Measurements from ENCODE around the gene SFTA2.
"Not testable (repeated sequence)": the region's sequence is repeated elsewhere in the genome, so short reads cannot be mapped to it uniquely, and the experiment has no call there.

SFTA2 gene

GRCh38 chr6:30914076-30914853 lies 17.7 kb downstream of the SFTA2 start, which contains the start of gene VARS2:
Gene VARS2, plus strand, starts transcription at chr6:30914238. Its CDS starts 599 bp downstream, at chr6:30914837.
- H2AFZ ChIP-seq (ENCODE audit: low read length, unreplicated experiment), result peak within 1 kb of the TSS; percentile 95
- no peaks in the 10 kb centered on the region for H3K27me3 ChIP-seq (ENCODE audit: insufficient read depth, low read length)
- peak within 1 kb of the TSS; percentile 52 for H3K27ac ChIP-seq (ENCODE audit: low read depth, low read length)
- peak within 1 kb of the TSS; percentile 71 for H3K4me3 ChIP-seq (ENCODE audit: low read depth, low read length)
- no peaks in the 10 kb centered on the region; the same call in 1 of the 2 replicates for H3K36me3 ChIP-seq (ENCODE audit: insufficient read depth, low read length)
- peaks cover 23% of the 10 kb centered on the region for H3K4me1 ChIP-seq (ENCODE audit: control insufficient read depth, insufficient read depth, low read length, unreplicated experiment)
- H3K79me2 ChIP-seq (ENCODE audit: control insufficient read depth, insufficient read depth, low read length, unreplicated experiment), result peaks cover 5% of the 10 kb centered on the region

GRCh38 chr6:30913721-30914075 lies 18.3 kb downstream of the SFTA2 start:
- Histone ChIP-seq H3K4me3 (ENCODE audit: low read depth, low read length) (peak overlapping the region; percentile 71), H3K79me2 (ENCODE audit: control insufficient read depth, insufficient read depth, low read length, unreplicated experiment) (peaks cover 10% of the 10 kb centered on the region), H3K27ac (ENCODE audit: low read depth, low read length) (no peak overlapping the region), H2AFZ (ENCODE audit: low read length, unreplicated experiment) (peak overlapping the region; percentile 16), H3K36me3 (ENCODE audit: insufficient read depth, low read length) (no peaks in the 10 kb centered on the region; the same call in 1 of the 2 replicates), H3K27me3 (ENCODE audit: insufficient read depth, low read length) (no peaks in the 10 kb centered on the region), H3K4me1 (ENCODE audit: control insufficient read depth, insufficient read depth, low read length, unreplicated experiment) (peaks cover 29% of the 10 kb centered on the region)

GRCh38 chr6:30912746-30913520 lies 19.0 kb downstream of the SFTA2 start:
- no peak overlapping the region for H2AFZ ChIP-seq (ENCODE audit: low read length, unreplicated experiment)

GRCh38 chr6:30910473-30910872 lies 21.5 kb downstream of the SFTA2 start:
- not testable (repeated sequence) for H3K27me3 ChIP-seq (ENCODE audit: insufficient read depth, low read length); H3K27ac ChIP-seq (ENCODE audit: low read depth, low read length); H2AFZ ChIP-seq (ENCODE audit: low read length, unreplicated experiment); H3K4me3 ChIP-seq (ENCODE audit: low read depth, low read length); H3K36me3 ChIP-seq (ENCODE audit: insufficient read depth, low read length)
- Histone ChIP-seq H3K4me1 (ENCODE audit: control insufficient read depth, insufficient read depth, low read length, unreplicated experiment) (peaks cover 26% of the 10 kb centered on the region), H3K79me2 (ENCODE audit: control insufficient read depth, insufficient read depth, low read length, unreplicated experiment) (peaks cover 13% of the 10 kb centered on the region)

More at GRCh38 chr6:30912746-30913520, 19.0 kb downstream of the SFTA2 start:
- Histone ChIP-seq H3K4me1 (ENCODE audit: control insufficient read depth, insufficient read depth, low read length, unreplicated experiment) (peaks cover 30% of the 10 kb centered on the region), H3K27me3 (ENCODE audit: insufficient read depth, low read length) (no peaks in the 10 kb centered on the region), H3K27ac (ENCODE audit: low read depth, low read length) (no peak overlapping the region), H3K79me2 (ENCODE audit: control insufficient read depth, insufficient read depth, low read length, unreplicated experiment) (peaks cover 13% of the 10 kb centered on the region), H3K4me3 (ENCODE audit: low read depth, low read length) (no peak overlapping the region), H3K36me3 (ENCODE audit: insufficient read depth, low read length) (no peaks in the 10 kb centered on the region; the same call in 1 of the 2 replicates)

GRCh38 chr6:30908700-30909099 lies 23.3 kb downstream of the SFTA2 start:
- Histone ChIP-seq H3K36me3 (ENCODE audit: insufficient read depth, low read length) (no peaks in the 10 kb centered on the region; the same call in 1 of the 2 replicates), H2AFZ (ENCODE audit: low read length, unreplicated experiment) (no peak overlapping the region), H3K79me2 (ENCODE audit: control insufficient read depth, insufficient read depth, low read length, unreplicated experiment) (peaks cover 13% of the 10 kb centered on the region), H3K27me3 (ENCODE audit: insufficient read depth, low read length) (no peaks in the 10 kb centered on the region), H3K4me1 (ENCODE audit: control insufficient read depth, insufficient read depth, low read length, unreplicated experiment) (peaks cover 15% of the 10 kb centered on the region), H3K27ac (ENCODE audit: low read depth, low read length) (no peak overlapping the region), H3K4me3 (ENCODE audit: low read depth, low read length) (peak overlapping the region; percentile 97)

- Histone ChIP-seq H3K27me3 (ENCODE audit: insufficient read depth, low read length) (no peaks in the 10 kb centered on the region), H3K79me2 (ENCODE audit: control insufficient read depth, insufficient read depth, low read length, unreplicated experiment) (peaks cover 13% of the 10 kb centered on the region), H3K36me3 (ENCODE audit: insufficient read depth, low read length) (no peaks in the 10 kb centered on the region; the same call in 1 of the 2 replicates), H3K4me3 (ENCODE audit: low read depth, low read length) (peak within 1 kb of the TSS; percentile 97), H3K27ac (ENCODE audit: low read depth, low read length) (peak within 1 kb of the TSS; percentile 35), H3K4me1 (ENCODE audit: control insufficient read depth, insufficient read depth, low read length, unreplicated experiment) (peaks cover 9% of the 10 kb centered on the region), H2AFZ (ENCODE audit: low read length, unreplicated experiment) (peak within 1 kb of the TSS; percentile 56)
Measured at GRCh38 chr6:30907758-30908591, 24.0 kb downstream of the SFTA2 start, which contains the start of gene GTF2H4. Gene GTF2H4, plus strand, starts transcription at chr6:30908207.

- not testable (repeated sequence) for H2AFZ ChIP-seq (ENCODE audit: low read length, unreplicated experiment); H3K27ac ChIP-seq (ENCODE audit: low read depth, low read length); H3K4me1 ChIP-seq (ENCODE audit: control insufficient read depth, insufficient read depth, low read length, unreplicated experiment); H3K36me3 ChIP-seq (ENCODE audit: insufficient read depth, low read length); H3K27me3 ChIP-seq (ENCODE audit: insufficient read depth, low read length)
- peaks cover 13% of the 10 kb centered on the region for H3K79me2 ChIP-seq (ENCODE audit: control insufficient read depth, insufficient read depth, low read length, unreplicated experiment)
- peak overlapping the region; percentile 97 for H3K4me3 ChIP-seq (ENCODE audit: low read depth, low read length)
Measured at GRCh38 chr6:30907290-30907757, 24.6 kb downstream of the SFTA2 start.

- H3K27ac ChIP-seq (ENCODE audit: low read depth, low read length), result no peak overlapping the region
- H2AFZ ChIP-seq (ENCODE audit: low read length, unreplicated experiment), result no peak overlapping the region
- H3K27me3 ChIP-seq (ENCODE audit: insufficient read depth, low read length), result no peaks in the 10 kb centered on the region
- H3K4me1 ChIP-seq (ENCODE audit: control insufficient read depth, insufficient read depth, low read length, unreplicated experiment), result no peaks in the 10 kb centered on the region
- H3K4me3 ChIP-seq (ENCODE audit: low read depth, low read length), result no peak overlapping the region
- no peaks in the 10 kb centered on the region for H3K36me3 ChIP-seq (ENCODE audit: insufficient read depth, low read length)
- no peaks in the 10 kb centered on the region for H3K79me2 ChIP-seq (ENCODE audit: control insufficient read depth, insufficient read depth, low read length, unreplicated experiment)
Measured at GRCh38 chr6:30903236-30903635, 28.7 kb downstream of the SFTA2 start.

- Histone ChIP-seq H3K79me2 (ENCODE audit: control insufficient read depth, insufficient read depth, low read length, unreplicated experiment) (no peaks in the 10 kb centered on the region), H2AFZ (ENCODE audit: low read length, unreplicated experiment) (no peak overlapping the region), H3K27ac (ENCODE audit: low read depth, low read length) (no peak overlapping the region)
Measured at GRCh38 chr6:30902709-30903108, 29.3 kb downstream of the SFTA2 start.

GRCh38 chr6:30902196-30902595 lies 29.8 kb downstream of the SFTA2 start:
- H2AFZ ChIP-seq (ENCODE audit: low read length, unreplicated experiment), result not testable (repeated sequence)

More at GRCh38 chr6:30902709-30903108, 29.3 kb downstream of the SFTA2 start:
- no peaks in the 10 kb centered on the region for H3K4me1 ChIP-seq (ENCODE audit: control insufficient read depth, insufficient read depth, low read length, unreplicated experiment)
- no peaks in the 10 kb centered on the region for H3K27me3 ChIP-seq (ENCODE audit: insufficient read depth, low read length)
- H3K36me3 ChIP-seq (ENCODE audit: insufficient read depth, low read length), result no peaks in the 10 kb centered on the region
- H3K4me3 ChIP-seq (ENCODE audit: low read depth, low read length), result no peak overlapping the region

More at GRCh38 chr6:30902196-30902595, 29.8 kb downstream of the SFTA2 start:
- not testable (repeated sequence) for H3K4me3 ChIP-seq (ENCODE audit: low read depth, low read length); H3K36me3 ChIP-seq (ENCODE audit: insufficient read depth, low read length); H3K4me1 ChIP-seq (ENCODE audit: control insufficient read depth, insufficient read depth, low read length, unreplicated experiment); H3K27ac ChIP-seq (ENCODE audit: low read depth, low read length); H3K27me3 ChIP-seq (ENCODE audit: insufficient read depth, low read length); H3K79me2 ChIP-seq (ENCODE audit: control insufficient read depth, insufficient read depth, low read length, unreplicated experiment)

All from ACC112 (cell line).